Medulla oblongata (tissue), 1 donor: Measurements from ENCODE around the gene DDX31.

ENCODE experiments used
- DNase-seq: peaks from one replicate; pipeline ENCODE4 v3.0.0-alpha.2; 2015; ENCODE audit errors: extremely low spot score

DDX31 gene

DNA sequence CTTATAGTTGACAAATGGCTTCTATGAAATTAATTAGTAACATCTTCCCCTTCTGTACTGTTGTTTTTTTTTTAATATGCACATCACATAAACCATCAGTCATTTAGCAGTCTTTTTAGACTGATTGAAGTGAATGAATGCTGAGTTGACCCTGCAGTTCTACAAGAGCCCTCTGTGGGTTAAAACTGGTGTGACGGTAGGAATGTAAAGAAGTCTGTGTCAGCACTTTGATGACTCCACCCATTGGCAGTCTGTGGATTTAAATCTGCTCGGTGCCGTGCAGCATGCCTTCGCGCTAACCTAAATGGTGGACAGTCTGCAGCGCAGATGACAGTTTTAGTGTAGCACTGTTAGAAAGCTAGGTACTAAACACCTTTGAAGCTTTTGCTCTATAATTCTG is 3.6 kb upstream of the DDX31 start:
- no peak for DNase-seq

- no peak for DNase-seq
Observed at GRCh38 chr9:132672413-132672690, 2.6 kb upstream of the DDX31 start.

- DNase-seq = no peak
Observed at GRCh38 chr9:132671620-132672412, 2.0 kb upstream of the DDX31 start.

DNA sequence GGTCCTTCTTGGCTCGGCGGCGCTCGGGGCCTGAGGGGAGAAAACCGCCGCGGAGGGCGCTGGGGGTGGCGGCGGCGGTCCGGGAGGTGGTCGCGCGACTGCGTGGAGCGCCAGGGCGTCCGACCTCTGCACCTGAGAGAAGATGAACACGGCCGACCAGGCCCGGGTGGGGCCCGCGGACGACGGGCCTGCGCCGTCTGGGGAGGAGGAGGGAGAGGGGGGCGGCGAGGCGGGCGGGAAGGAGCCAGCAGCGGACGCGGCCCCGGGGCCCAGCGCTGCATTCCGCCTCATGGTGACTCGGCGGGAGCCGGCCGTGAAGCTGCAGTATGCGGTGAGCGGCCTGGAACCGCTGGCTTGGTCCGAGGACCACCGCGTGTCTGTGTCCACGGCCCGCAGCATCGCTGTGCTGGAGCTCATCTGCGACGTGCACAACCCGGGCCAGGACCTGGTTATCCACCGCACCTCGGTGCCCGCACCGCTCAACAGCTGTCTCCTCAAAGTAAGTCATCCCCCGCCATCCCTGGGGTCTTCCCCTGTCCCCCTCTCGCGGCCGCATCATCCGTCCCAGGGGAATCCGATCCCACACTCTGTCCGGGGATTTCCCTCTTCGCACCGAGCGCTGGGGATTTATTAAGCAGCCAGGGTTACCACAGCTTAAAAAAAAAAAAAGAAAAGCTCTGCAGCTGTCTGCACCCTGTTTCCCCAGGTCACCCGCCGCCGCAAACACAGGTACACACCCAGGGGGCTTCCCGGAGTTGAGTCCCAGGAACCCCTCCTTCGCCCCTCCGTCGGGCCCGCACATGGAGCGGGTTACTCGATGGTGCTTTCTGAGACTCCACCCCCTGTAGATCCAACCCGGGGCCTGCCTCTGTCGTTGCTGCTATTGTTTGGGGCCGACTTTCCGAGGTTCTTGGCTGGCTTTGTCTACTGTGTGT is 941 bp upstream of the DDX31 start, which contains the start of gene GTF3C4:
Gene GTF3C4 (plus strand): TSS at position 8 of the 935 bp plus-strand sequence. CDS start 135 bp downstream, at position 143.
- no peak for DNase-seq

GRCh38 chr9:132669319-132669697 is 475 bp downstream of the DDX31 start:
- no peak for DNase-seq

- no peak for DNase-seq
Observed at GRCh38 chr9:132663851-132664250, 5.9 kb downstream of the DDX31 start.

DNA sequence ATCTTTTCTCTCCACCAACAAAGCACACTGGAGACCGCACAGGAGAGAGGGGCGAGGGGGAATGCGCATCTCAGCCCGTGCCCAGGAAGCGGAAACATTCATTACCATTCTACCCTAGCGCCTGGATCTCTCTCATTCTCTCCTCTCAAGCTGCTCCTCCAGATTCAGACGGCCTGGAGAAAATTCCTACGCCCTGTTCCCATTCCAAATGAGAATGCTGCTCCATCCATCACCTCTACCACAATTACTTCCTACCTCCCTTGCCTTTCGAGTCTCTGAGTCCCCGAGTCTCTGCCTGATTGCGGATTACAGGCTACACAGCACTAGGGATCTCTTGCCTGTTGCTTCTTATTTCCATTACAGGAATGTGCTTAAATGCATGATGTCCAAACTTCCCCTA is 6.7 kb downstream of the DDX31 start:
- DNase-seq = no peak

- DNase-seq = no peak
Observed at GRCh38 chr9:132662152-132662945, 7.4 kb downstream of the DDX31 start.

DNA sequence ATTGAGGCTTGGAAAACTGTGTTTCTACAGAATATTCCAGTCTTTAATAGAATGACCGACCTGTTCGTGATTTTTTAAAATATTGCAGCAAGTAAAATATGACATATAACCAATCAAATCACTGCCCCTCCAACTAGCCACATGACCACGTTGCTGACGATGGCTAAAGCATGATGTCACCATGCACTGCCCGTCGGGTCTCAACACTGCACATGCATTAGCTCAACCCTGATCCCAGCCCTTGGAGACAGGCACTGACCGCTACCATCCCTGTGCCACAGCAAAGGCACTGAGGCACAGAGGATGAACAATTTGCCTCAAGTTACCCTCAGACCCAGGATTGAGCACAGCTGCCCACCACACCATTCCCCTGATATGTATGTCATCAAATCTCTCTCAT is 13.5 kb downstream of the DDX31 start:
- DNase-seq = no peak

DNA sequence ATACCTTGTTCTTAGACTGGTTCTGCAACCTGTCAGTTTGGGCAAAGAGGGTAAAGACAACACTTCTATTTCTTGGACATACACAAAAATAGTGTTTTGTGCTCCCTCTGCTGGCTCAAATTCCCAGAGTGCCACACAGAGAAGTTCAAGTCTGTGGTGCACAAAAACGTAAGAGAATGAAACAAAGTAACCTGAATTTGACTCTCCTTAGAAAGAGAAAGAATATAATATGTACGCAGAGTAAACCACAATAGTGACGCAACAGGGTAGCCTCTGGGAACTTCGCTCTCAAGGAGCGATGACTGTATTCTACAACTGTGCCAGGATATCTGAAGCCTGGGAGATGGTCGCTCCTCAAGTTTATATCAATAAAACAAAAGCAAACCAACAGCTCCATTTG is 18.5 kb downstream of the DDX31 start:
- DNase-seq = no peak

GRCh38 chr9:132648685-132649084 is 21.1 kb downstream of the DDX31 start:
- no peak for DNase-seq

DNA sequence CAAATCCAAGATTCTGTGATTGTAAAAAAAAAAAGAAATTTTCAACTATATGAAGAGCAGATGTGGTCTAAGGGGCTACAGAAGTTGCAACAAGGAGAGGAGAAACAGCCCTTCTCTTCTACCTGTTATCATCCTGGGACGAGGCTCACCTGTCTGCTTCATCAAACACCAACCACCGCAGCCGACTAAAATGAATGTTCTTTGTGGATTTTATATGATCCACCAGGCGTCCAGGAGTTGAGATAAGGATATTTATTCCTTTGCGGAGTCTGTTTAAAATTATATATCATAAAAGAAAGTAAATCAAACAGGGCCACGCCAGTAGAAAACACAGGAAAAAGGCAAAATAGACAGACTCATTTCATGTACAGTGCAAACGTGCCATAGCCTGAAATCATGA is 21.5 kb downstream of the DDX31 start:
- DNase-seq = no peak

DNA sequence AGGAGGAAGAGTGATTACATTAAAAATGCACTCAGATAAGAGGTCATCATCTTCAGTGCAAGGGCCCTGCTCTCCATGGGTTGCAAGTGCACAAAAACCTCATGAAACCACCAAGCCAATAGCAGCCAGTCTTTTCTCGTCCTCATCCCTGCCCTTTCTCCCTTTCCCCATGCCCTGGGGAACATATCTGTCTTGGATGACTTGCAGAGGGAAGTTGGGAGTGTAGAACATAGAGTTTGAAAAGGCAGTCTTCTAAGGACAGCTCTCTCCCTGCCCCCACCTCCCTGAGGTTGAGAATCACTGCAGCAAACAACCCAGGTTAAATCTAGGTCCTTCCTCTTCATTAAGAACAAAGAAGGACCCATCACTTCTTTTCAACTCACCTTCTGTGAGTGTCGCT is 22.0 kb downstream of the DDX31 start:
- DNase-seq = no peak

DNA sequence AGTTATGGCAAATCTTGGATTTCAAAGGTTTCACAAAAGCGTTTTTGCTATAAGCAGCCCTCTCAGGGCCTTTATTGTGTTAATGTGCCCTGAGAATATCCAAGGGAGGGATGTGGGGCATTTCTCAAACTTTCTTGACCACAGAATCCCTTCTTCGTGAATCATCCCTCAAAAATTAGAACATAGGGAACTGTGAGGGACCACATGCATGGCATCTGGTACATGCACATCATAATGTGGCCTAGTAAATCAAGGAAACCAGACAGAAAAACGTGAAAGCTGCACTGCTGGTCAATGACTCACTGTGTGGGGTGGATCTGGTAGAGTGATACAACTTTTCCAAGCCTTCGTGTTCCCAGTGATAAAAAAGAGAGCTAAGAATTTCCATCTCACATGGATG is 22.4 kb downstream of the DDX31 start:
- DNase-seq = no peak

GRCh38 chr9:132646726-132647125 is 23.1 kb downstream of the DDX31 start:
- DNase-seq = no peak

- no peak for DNase-seq
Observed at GRCh38 chr9:132645711-132646110, 24.1 kb downstream of the DDX31 start.

GRCh38 chr9:132645306-132645705 is 24.5 kb downstream of the DDX31 start:
- no peak for DNase-seq

DNA sequence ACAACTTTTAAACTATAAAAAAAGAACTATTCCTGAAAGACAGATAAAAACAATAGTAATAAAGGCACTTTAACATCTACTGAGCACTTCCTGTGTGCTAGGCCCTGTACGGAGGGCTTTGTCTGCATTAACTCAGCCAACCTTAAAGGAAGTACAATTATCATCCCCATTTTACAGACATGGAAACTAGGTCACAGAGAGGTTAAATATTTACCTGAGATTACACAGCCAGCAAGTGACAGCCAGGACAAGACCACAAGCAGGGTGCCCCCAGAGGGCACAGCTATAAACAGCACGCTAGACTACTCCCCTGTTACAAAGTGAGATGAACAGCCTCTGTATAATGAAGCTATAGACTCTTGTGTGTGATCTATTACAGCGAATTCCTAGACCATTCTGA is 25.5 kb downstream of the DDX31 start:
- no peak for DNase-seq

DNA sequence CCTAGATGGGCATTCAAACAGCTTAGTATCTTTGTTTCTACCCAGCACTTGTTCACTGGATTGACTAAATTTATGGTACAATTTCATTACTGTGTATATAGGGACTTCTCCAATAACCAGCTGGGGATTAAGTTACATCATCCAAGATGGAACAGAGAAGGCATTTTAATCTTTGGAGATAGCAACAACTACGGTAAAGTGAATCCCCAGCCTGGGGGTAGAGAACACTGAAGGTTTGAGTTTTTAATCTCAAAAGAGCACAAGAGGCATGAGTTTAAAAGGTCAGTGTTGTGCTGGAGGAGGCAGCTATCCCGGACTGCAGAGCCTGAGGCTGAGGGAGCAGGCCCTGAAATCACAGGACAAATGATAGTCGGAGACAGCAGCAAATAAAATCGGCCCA is 28.6 kb downstream of the DDX31 start:
- no peak for DNase-seq

DNA sequence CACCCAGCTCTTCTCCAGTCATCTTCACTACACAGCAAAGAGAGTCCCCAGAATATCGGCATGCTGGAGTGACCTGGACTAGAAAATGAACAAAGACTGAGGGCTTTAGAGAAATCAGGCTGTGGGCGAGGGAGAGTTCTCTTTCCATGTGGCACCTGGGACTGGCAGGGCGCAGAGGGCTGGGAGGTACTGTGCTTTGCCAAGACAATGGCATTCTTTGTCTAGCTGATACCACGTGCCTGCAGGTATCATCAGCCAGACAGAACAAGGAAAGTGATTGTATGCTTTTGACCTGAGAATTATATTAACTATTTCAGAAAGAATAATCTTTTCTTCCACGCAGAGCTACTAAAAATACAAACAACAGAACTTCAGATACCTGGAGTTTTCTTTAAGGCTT is 30.5 kb downstream of the DDX31 start:
- DNase-seq = no peak

DNA sequence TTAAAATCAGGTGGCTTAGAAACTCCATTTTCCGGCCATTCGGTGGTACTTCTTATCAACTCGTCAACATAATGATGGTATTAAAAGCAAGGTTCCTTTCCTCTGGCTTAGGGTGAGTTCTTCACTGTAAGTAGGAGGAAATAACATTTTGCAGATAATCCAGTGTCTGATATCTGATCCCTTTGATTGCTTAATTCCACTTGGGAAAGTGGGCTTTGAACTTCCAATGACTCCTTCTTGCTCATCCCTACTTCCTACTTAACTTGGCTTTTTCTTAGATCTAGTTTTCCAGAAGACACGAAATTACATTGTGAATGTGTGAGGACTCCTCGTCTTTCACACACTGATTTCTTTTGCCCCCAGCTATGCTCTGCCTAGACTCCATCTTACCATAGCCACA is 31.5 kb downstream of the DDX31 start:
- DNase-seq = no peak

- no peak for DNase-seq
Observed at GRCh38 chr9:132637801-132638200, 32.0 kb downstream of the DDX31 start.
